ENCODE data around the gene CYREN.

CYREN gene

GRCh38 chr7:135195968-135196629 is 25.6 kb upstream of the CYREN start:
- no peak for DNase-seq

GRCh38 chr7:135195156-135195555 is 24.6 kb upstream of the CYREN start:
- no peak for DNase-seq

- DNase-seq = no peak
These were observed 24.1 kb upstream of the CYREN start for GRCh38 chr7:135194494-135195095.

GRCh38 chr7:135193615-135194081 is 23.1 kb upstream of the CYREN start:
- no peak for DNase-seq

- no peak for DNase-seq
These were observed 22.5 kb upstream of the CYREN start for GRCh38 chr7:135192914-135193536.

GRCh38 chr7:135190703-135191102 is 20.2 kb upstream of the CYREN start:
- DNase-seq = no peak

GRCh38 chr7:135189961-135190360 is 19.5 kb upstream of the CYREN start:
- DNase-seq = no peak

DNA sequence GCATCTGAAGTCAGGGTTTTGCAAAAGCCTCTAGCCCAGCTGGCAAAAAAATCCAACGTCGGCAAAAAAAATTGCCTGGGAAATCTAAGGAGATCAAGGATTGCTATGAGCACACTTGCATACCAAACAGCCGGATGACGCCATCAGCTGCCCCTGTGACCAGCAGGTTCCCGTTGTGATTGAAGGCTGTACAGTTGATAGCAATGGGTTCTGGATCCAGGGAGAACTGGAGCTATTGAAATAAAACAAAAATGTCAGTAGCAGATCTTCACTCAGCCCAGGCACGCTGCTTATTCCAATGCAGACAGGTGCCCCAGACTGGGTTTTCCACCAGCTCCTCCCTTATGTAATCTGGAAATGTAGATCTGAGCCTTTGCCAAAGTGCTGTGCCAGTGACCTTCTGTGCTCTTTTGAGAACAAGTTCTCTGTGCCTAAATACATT is 18.7 kb upstream of the CYREN start:
- no peak for DNase-seq

DNA sequence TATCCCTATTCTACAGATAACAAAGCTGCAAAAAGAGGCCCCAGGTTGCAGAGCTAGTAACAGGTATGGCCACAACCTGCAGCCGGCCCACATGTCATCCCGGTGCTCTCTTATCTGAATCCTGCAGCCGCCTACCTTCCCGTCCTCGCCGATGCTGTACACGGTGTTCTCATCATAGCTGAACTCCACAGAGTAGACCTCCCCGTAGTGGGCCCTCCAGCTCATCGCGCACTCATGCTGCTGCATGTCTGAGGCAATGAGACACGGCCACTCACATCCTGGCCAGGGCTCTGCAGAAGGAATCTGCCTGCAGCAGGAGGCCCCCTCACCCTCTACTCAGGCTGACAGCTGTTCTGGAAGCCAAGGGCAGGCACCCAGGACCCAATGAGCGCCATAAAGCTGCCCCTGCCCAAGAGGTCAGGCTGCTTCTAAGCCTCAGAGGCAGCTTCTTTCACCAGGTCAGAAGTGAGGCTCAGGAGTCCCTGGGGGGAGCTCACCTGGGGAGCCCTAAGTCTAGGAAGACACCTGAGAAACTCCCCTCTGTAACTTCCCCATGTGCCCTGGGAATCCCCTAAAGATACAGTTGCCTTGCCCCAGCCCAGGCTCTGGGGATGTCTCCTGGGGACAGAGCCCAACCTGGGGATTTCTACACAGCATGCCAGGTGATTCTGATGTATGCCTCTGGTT is 17.9 kb upstream of the CYREN start:
- DNase-seq = no peak

GRCh38 chr7:135186841-135187253 is 16.3 kb upstream of the CYREN start:
- DNase-seq = no peak

DNA sequence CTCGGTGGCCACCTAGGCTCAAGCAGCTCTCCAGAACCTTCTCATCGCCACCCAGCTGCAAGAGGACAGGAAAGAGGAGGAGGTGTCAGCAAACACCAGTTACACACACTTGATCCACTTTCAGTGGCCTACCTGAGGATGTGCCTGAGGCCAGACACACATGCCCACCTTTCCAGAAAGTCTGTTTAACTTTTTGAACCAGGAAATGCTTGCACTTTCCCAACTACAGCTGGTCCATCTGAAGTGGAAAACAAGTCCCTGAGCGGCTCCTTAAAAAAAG is 15.7 kb upstream of the CYREN start:
- no peak for DNase-seq

DNA sequence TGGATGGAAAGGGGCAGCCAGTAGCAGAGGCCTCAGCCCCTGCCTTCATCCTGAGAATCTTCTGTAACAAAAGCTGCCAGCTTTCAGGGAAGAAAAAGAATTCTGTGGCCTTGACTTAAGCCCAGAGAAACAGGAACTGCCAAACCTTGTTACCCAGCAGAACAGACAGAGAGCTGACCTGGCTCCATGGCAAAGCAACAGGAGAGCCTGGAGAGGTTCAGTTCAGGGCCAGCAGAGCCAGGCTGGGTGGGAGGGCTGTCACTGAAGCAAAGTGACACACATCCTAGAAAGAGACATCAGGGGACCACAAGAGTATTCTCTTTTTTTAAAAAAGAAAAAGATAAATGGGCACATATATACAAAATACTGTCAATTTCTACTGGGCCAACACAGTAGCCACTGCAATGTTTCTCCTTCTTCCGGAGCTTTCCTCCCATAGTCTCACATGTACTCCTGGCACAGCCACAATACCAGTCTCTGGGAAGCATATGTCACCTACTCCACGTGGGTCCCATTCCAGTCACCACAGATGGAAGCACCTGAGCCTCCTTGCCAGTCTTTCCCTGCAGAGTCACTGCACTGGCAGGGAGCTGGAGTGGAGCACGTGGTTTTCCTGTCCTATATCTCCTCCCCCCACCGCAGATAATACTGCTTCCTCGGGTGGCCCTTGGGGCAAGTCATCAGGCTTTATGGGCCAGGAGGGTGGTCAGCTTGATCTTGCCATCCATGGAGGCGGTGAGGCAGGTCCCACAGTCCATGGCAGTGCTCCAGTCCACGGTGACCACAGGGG is 15.2 kb upstream of the CYREN start:
- no peak for DNase-seq

GRCh38 chr7:135184254-135184841 is 13.8 kb upstream of the CYREN start:
- DNase-seq = no peak

GRCh38 chr7:135183478-135183877 is 13.0 kb upstream of the CYREN start:
- no peak for DNase-seq

DNA sequence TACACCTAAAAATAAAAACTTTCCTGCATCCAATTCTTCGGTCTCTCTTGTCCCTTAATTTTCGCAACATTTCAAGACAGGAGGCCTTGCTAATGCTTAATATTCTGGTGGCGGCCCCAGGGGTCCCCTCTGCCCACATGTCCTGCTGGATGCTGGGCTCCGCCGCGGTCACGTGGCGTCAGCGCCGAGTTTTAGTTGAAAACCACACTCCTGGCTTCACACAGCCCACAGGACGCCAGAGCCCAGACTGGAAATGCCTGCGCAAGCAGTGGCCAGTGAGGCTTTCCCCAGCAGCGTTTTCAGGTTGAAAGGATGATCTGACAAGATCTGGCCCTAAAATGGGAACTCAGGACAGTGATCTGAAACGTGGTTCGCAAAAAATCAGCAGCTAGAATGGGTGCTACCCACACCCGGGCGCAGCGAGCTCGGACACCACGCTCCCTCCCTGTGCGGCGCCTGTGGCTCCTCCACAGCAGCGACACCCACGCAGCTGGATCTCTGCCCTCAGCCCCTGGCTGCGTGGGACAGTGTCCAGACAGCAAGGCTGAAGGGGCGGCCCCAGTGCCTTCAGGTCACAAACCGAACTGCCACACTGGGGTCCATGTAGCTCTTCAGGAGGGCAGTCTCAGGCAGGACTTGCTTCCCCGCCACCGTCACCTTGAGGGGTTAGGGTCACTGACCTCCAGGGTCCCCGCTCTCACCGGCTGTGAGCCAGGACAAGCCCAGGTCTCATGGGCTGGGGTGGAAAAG is 11.6 kb upstream of the CYREN start:
- no peak for DNase-seq

DNA sequence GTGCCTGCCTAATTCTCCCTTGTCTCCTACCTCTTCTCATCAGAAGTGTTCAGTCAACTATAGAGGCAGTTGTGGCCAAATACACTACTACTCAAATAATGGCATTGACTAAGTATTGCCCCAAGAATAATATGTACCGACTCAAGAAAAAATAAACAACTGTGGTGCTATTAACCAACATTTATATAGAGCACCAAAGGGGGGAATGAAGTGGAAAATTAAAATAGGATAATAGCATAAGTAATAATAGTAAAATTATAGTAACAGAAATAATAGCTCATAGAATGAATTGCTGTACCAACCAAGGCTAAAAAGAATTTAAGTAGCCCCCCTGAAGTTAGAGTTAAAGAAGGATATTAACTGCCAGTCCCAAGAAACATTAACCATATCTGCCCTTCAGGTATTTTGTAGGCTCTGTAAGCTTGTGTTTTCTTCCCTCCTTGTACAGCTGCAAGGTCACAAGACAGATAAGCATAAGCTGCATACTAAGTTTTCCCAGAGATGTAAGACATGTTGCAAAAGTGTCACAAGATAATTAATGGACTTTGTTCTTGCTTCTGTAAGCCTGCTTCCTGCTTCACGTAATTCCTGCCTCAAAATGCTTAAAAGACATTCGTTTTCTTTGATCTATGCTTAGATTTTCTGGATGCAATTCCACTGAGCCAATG is 10.9 kb upstream of the CYREN start:
- no peak for DNase-seq

- no peak for DNase-seq
These were observed 9.6 kb upstream of the CYREN start for GRCh38 chr7:135180122-135180521.

- no peak for DNase-seq
These were observed 8.9 kb upstream of the CYREN start for GRCh38 chr7:135179321-135179925.

DNA sequence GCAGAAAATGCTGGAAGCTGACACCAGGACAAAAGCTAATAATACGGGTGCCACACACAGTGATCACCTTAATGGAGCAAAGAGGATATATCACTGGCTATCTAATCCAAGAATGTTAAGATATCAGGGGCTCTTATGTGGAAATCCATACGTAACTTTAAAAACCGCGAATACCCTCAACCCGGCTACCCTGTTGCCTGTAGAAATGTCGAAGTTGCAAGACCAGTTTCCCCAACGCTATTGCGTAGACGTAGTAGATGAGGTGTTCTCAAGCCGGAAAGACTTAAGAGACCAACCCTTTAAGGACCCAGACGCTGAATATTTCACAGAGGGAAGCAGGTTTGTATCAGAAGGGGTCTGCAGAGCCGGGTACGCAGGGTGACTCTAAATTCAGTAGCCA is 7.9 kb upstream of the CYREN start:
- no peak for DNase-seq

DNA sequence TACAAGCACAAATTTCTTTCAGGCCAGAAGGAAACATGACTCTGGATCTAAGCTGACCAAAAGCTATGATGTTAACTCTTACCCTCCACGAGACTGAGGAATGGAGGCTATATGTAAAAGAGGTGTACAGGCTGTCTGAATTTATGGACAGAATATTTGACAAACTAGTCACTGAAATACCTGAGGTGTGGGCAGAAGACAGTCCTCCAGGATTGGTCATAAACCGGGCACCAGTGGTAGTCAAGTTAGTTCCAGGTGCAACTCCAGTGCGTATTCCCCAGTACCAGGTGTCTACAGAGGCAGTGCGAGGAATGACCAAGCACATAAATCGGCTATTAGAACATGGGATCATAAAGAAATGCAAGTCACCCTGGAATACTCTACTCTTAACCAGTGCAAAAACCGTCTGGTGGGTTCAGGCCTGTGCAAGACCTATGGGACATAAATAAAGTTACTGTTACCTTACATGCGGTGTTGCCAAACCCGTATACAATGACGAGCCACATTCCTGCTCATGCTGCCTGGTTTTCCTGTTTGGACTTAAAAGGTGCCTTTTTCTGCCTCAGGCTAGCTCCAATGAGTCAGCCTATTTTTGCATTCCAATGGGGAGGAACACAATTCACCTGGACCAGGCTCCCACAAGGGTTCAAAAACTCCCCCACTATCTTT is 6.7 kb upstream of the CYREN start:
- DNase-seq = no peak
